HepG2 (cell line): Measurements from ENCODE around the gene SMAD7. TPM values are rescaled to one million over a fixed set of nuclear protein-coding genes. Genes with fewer than 3 reads are reported as not detected.

ENCODE experiments used
- FOXP4 ChIP-seq: sonication (generic); formaldehyde crosslinking; IDR thresholded peaks from 2 replicates; pipeline ENCODE4 v1.4.0; 2020; ENCODE audit warnings: missing genetic modification reagents
- GABPA ChIP-seq, 2 experiments: IDR thresholded peaks; 2 replicates each; pipeline ENCODE4 v1.6.1; 2011 to 2016; ENCODE audit warnings: low read depth in 2 of 2, low read length in 1 of 2, missing biosample characterization in 1 of 2, missing genetic modification characterization in 1 of 2
- KAT2B ChIP-seq: fragments of 150-350 bp; IDR thresholded peaks from 2 replicates; pipeline ENCODE4 v1.6.1; 2014; ENCODE audit warnings: low read depth, low read length, borderline replicate concordance
- RBFOX2 ChIP-seq: fragments of 200-400 bp; formaldehyde crosslinking; IDR thresholded peaks from 2 replicates; pipeline ENCODE4 v1.6.1; 2017; ENCODE audit warnings: low read depth, mild to moderate bottlenecking, low read length
- RFXAP ChIP-seq: sonication (generic); formaldehyde crosslinking; IDR thresholded peaks from 2 replicates; pipeline ENCODE4 v1.4.0; 2020; ENCODE audit warnings: missing genetic modification reagents, borderline replicate concordance
- STAG1 ChIP-seq: sonication (generic); formaldehyde crosslinking; IDR thresholded peaks from 2 replicates; pipeline ENCODE4 v1.4.0; 2020; ENCODE audit warnings: missing genetic modification reagents
- ZBTB40 ChIP-seq, 2 experiments: fragments of 450-650 bp in 1 of 2; sonication (generic) in 1 of 2; formaldehyde crosslinking in 1 of 2; IDR thresholded peaks; 2 replicates each; pipeline versions ENCODE4 v1.6.1 to v1.8.0; 2016 to 2022; ENCODE audit warnings: antibody characterized with exemption in 1 of 2, mild to moderate bottlenecking in 1 of 2, missing genetic modification reagents in 1 of 2
- ZFX ChIP-seq: sonication (generic); formaldehyde crosslinking; IDR thresholded peaks from 2 replicates; pipeline ENCODE4 v1.4.0; 2020; ENCODE audit warnings: mild to moderate bottlenecking, low read depth, missing genetic modification reagents, moderate library complexity
- ZNF234 ChIP-seq: sonication (generic); formaldehyde crosslinking; conservative IDR thresholded peaks from 2 replicates; pipeline ENCODE4 v1.5.1; 2020; ENCODE audit warnings: mild to moderate bottlenecking, missing genetic modification reagents
- ZNF709 ChIP-seq: sonication (generic); formaldehyde crosslinking; IDR thresholded peaks from 2 replicates; pipeline ENCODE4 v1.5.0; 2020; ENCODE audit warnings: mild to moderate bottlenecking, missing genetic modification reagents
- ZXDC ChIP-seq: sonication (generic); formaldehyde crosslinking; IDR thresholded peaks from 2 replicates; pipeline ENCODE4 v1.5.0; 2020; ENCODE audit warnings: mild to moderate bottlenecking, missing genetic modification reagents
- polyA plus RNA-seq, 8 experiments: library from polyadenylated mRNA; depleted of rRNA in 3 of 8; stranded (reverse) in 7 of 8; unstranded in 1 of 8; fragments of >200 nt; fragmentation: Illumina TruSeq in 4 of 8; extraction: Trizol in 4 of 8; gene quantifications; 2 replicates each; pipeline versions ENCODE4 v1.2.1 to v1.2.3, GENCODE V29; 2011 to 2016; ENCODE audit warnings: low read depth in 4 of 8, missing spikeins in 1 of 8, mixed read lengths in 1 of 8; ENCODE audit not compliant: insufficient read depth in 1 of 8
- total RNA-seq, 5 experiments: library from RNA; depleted of rRNA; stranded (reverse); fragments of >200 nt; fragmentation: Illumina TruSeq; extraction: Trizol; gene quantifications; 2 replicates each; pipeline ENCODE4 v1.2.3, GENCODE V29; 2016; ENCODE audit warnings: low read depth in 1 of 5

Gene SMAD7
- total and polyA plus RNA-seq, 2 of the 13 experiments (the other 11 are each of a cell fraction or from before 2014, with no cell fraction given): 17.4 to 24.7 TPM

- no peak for TF ChIP-seq KAT2B
- peak; percentile 18 for TF ChIP-seq STAG1 (CRISPR knock-in tag)
- TF ChIP-seq FOXP4 (CRISPR knock-in tag): peak; percentile 75
- TF ChIP-seq RFXAP (CRISPR knock-in tag): peak; percentile 80
- TF ChIP-seq GABPA (IDR thresholded peaks at IDR 0.05; ENCODE audit: low read depth, low read length): no peak
- TF ChIP-seq GABPA (CRISPR knock-in tag; IDR thresholded peaks at IDR 0.05; ENCODE audit: low read depth): no peak
- TF ChIP-seq ZNF709 (CRISPR knock-in tag): no peak
- no peak for TF ChIP-seq ZNF234 (CRISPR knock-in tag)
- no peak for TF ChIP-seq ZBTB40 (IDR thresholded peaks at IDR 0.05)
- peak; percentile 63 for TF ChIP-seq ZBTB40 (CRISPR knock-in tag; IDR thresholded peaks at IDR 0.05)
- TF ChIP-seq ZFX (CRISPR knock-in tag): peak; percentile 88
- TF ChIP-seq ZXDC: no peak
- TF ChIP-seq RBFOX2: no peak
Observed at GRCh38 chr18:48893608-48894600, 56.9 kb downstream of the SMAD7 start (continued).
